ENCODE data around the gene ZFAND2B.

The ZFAND2B gene

GRCh38 chr2:219206328-219207133 lies at the start of gene ZFAND2B:
Gene ZFAND2B (plus strand): TSS chr2:219206782. CDS start chr2:219206988, 206 bp downstream.
- DNase-seq (ENCODE audit: low spot score) = peak; percentile 95

- DNase-seq (ENCODE audit: low spot score) = no peak
Observed at GRCh38 chr2:219157396-219157795, 49.2 kb upstream of the ZFAND2B start.

GRCh38 chr2:219158025-219158424 lies 48.6 kb upstream of the ZFAND2B start:
- no peak for DNase-seq (ENCODE audit: low spot score)

- no peak for DNase-seq (ENCODE audit: low spot score)
Observed at GRCh38 chr2:219158586-219158985, 48.0 kb upstream of the ZFAND2B start.

GRCh38 chr2:219159771-219160185 lies 46.8 kb upstream of the ZFAND2B start:
- DNase-seq (ENCODE audit: low spot score) = no peak

GRCh38 chr2:219160186-219161017 lies 46.2 kb upstream of the ZFAND2B start, which contains the start of gene NHEJ1:
Gene NHEJ1 (minus strand): TSS chr2:219160815. CDS start chr2:219158362, 2,453 bp downstream.
- DNase-seq (ENCODE audit: low spot score) = peak; percentile 94

- no peak for DNase-seq (ENCODE audit: low spot score)
Observed at GRCh38 chr2:219161097-219161496, 45.5 kb upstream of the ZFAND2B start.

- DNase-seq (ENCODE audit: low spot score) = no peak
Observed at GRCh38 chr2:219163156-219163555, 43.4 kb upstream of the ZFAND2B start.

- no peak for DNase-seq (ENCODE audit: low spot score)
Observed at GRCh38 chr2:219165058-219165911, 41.3 kb upstream of the ZFAND2B start.

GRCh38 chr2:219167997-219168396 lies 38.6 kb upstream of the ZFAND2B start:
- no peak for DNase-seq (ENCODE audit: low spot score)

GRCh38 chr2:219168526-219168925 lies 38.1 kb upstream of the ZFAND2B start:
- DNase-seq (ENCODE audit: low spot score) = no peak

- DNase-seq (ENCODE audit: low spot score) = no peak
Observed at GRCh38 chr2:219168932-219169331, 37.6 kb upstream of the ZFAND2B start.

- no peak for DNase-seq (ENCODE audit: low spot score)
Observed at GRCh38 chr2:219169930-219170654, 36.5 kb upstream of the ZFAND2B start, which contains the start of gene SLC23A3. Gene SLC23A3 (minus strand): TSS chr2:219170029. CDS start chr2:219169984, 45 bp downstream.

GRCh38 chr2:219171231-219171651 lies 35.3 kb upstream of the ZFAND2B start:
- DNase-seq (ENCODE audit: low spot score) = peak; percentile 57

GRCh38 chr2:219172231-219173154 lies 34.1 kb upstream of the ZFAND2B start:
- DNase-seq (ENCODE audit: low spot score) = no peak

- DNase-seq (ENCODE audit: low spot score) = no peak
Observed at GRCh38 chr2:219173176-219173575, 33.4 kb upstream of the ZFAND2B start.

GRCh38 chr2:219174146-219174545 lies 32.4 kb upstream of the ZFAND2B start:
- no peak for DNase-seq (ENCODE audit: low spot score)

GRCh38 chr2:219174801-219175200 lies 31.8 kb upstream of the ZFAND2B start:
- DNase-seq (ENCODE audit: low spot score) = no peak

GRCh38 chr2:219175486-219175885 lies 31.1 kb upstream of the ZFAND2B start:
- DNase-seq (ENCODE audit: low spot score) = no peak
